GM19324 (cell line): ENCODE measurements around the gene FBXO4.
A peak's percentile ranks its signal among the peaks of the same experiment; 100 is the strongest.
"Not testable (repeated sequence)": the region's sequence is repeated elsewhere in the genome, so short reads cannot be mapped to it uniquely, and the experiment has no call there.

Experiments used
- ATAC-seq: cut with Tn5 transposase; IDR thresholded peaks from one replicate; pipeline ENCODE4 v1.9.1; 2021; ENCODE audit warnings: mild to moderate bottlenecking, moderate library complexity; ENCODE audit not compliant: unreplicated experiment, low FRiP score

Gene FBXO4

DNA sequence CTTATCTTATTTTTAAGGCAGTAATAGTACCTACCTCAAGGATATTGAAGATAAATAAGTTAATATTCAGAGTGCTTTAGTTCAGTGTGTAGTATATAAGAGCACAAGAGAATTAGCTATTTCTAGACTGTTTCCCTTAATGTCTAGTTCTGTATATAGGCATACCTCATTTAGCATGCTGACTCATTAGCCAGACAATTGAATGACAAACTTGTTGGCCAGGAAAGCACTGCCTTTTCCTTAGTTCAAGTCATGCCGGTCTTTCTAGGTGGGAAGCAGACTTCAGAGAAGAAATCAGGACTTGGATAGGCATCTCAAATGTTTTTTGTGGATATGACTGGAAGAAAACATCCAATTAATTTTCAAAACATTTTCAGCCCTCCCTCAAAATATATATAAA, 3.2 kb upstream of the FBXO4 start:
- ATAC-seq = no peak

DNA sequence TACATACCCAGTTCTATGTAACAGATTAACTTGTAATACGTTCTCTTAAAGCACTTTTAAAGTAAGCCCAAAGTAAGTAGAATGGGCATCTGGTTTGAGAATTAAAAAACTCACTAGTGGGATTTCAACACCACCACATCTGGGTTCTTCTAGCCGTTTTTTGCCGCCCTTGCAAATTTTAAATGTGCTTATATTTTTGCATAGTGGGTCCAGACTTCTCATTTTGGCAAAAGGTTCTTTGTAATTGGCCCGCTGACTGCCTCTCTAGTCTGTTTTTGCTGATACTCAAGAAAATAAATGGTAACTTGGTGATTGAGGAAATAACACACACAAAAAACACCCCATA, 582 bp upstream of the FBXO4 start:
- ATAC-seq = no peak

DNA sequence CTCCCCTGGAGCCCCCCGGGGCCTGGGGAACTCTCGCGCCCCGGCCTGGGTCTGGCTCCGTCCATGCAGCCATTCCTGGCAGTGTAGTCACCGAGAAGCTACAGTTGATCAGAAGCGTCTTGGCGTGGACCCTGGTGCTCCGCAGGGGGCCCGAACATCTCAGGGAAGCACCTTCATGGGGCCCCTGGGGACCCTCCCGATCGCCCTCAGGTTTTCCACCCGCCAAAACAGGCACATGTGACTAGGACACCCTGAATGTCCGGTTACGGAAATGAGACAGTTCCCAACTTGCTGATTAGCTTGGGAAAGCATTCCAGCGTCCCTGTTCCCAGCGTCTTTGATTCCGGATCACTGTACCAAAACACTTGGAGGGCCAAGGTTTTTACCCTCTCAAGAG, 472 bp downstream of the FBXO4 start:
- peak; percentile 33 for ATAC-seq

DNA sequence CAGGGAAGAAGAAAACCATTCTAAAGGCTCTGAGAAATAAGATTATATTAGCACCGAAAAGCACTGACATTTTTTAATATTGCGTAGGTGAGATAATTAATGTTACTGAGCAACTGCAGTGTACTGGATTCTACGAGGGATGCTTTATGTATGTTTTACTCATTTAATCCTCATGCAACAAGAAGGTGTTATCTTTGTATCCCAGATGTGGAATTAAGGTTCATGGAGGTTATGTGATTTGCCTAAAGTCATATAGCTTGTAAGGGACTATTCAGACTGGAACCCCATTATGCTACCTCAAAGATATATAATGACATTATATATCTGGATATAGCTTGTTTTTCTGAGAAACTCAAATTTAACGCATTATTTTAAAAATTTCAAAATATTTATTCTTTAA, 2.5 kb downstream of the FBXO4 start:
- no peak for ATAC-seq

DNA sequence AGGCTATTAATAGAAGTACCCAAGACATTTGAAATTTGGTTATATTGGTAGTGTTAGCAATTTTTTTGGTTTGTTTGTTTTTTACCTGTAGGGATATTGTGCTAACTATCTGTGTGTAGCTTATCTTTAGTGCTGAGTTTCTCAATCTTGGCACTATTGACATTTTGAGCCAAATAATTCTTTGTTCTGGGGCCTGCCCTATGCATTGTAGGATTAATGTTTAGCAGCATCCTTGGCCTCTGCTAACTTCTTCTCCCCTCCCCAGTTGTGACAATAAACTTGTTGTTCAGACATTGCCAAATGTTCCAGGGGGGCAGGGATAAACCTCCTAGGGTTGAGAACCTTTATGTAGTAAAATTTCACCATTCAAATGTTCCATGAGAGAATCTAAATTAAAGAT, 4.0 kb downstream of the FBXO4 start:
- no peak for ATAC-seq

DNA sequence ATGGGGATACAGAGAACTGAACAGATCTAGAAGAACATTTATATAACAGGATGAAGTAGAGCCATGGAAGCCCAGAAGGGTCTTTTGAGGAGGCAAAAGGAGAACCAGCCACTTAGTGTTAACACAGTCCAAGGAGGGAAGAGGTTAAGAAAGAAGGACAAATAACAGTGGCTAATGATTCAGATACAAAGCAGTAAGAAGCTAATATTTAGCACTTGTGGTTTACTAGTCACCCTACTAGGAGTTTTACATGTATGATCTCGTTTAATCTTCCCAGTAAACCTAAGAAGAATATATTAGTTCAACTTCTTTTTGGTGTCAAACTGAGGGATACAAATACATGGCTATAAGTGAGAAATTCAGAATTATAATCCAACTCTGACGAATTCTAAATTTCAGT, 7.7 kb downstream of the FBXO4 start:
- ATAC-seq = no peak

DNA sequence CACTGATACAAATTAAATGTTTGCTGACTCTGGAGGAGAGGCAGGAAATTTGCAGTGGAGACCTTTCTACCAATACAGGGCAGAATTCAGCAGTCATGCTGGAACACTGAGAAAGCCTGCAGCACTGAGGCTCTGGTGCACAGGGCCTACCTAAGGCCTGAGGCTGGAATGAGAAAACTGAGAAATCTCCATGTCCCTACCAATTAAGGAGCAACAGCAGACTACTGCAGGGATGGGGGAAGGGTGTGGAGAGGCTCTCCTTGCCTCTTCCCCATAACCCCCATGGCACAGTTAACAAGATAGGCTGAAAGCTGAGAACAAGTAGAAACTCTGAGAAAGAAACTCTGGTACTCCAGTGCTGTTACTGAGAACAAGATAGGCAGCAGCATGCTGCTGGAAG, 10.5 kb downstream of the FBXO4 start:
- no peak for ATAC-seq

DNA sequence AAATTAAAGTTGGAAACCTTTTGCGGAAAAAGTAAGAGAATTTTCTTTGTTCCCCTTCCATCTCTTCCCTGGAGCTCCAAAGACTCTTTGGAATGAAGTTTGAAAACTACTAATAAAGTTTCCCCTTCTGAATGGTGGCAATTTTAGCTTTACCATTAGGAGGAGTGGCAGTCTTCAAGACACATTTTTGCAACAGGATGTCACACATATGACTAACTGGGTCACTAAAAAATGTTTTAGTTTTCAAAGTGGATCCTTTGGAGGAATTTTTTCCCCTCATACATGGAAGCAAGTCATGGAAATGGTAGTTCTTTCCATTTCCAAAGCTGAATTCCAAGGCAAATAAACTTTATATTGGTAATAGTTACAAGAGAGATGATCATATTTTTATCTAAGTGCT, 15.6 kb downstream of the FBXO4 start:
- ATAC-seq = no peak

DNA sequence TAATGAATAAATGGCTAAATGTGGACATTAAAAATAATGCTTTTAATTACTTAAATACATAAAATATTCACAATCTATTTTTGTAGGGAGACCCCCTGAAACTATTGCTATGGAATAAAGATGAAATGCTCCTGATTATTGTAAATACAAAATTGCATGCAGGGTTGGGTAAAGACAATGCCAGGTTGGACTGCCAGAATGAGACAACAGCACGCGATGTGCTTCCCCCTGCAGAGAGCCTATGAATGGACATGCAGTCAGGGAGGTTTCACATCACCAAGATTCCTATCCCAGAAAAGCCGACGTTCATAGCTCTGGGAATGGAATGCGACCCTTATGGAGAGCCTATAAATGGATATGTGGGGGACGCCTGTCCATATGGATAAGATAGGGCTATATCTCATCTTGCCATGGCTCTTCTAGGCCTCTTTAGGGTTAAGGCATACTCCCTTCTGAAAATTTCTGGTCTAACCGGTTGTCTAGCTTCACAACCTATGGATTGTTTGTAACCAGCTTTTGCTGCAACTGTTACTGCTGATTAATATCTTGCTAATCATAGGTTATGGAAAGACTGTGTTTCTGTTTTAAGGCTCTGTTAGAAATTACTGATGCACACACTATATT, 20.4 kb downstream of the FBXO4 start:
- not testable (repeated sequence) for ATAC-seq

DNA sequence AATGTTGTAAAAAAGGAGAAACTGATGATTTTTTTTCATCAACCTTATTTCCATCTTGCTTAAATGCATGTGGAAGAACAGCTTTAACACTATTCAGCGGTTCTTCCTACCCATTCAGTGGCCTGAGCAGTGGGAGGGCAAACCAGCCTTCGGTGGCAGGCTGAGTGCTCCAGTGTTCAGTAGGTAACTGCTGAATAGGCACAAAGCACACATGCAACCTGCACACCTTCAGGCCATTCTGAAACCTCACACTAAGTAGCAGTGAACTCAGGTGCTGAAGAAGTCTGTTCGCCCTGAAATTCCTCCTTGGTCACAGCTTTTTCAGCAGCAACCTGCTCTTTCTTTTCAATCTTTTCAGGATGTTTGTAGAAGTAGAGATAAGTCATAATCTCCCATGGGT, 26.1 kb downstream of the FBXO4 start:
- ATAC-seq = no peak

DNA sequence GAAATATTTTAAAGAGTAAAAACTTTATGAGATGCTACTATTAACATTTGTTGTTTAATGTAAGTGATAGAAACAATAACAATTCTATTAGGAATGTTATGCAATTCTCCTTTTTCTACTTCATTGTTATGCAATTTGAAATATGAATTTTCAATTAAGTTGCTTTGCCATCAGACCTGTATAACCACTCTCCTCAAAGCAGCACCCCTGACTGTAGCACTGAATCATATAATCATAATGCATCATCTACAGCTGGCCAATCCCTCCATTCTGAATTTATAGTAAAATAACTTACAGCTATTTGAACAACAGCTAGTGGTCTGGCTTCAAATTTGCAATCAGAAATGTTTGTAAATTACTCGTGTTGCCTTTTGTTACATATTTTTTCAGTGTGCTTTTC, 29.2 kb downstream of the FBXO4 start:
- ATAC-seq = no peak

DNA sequence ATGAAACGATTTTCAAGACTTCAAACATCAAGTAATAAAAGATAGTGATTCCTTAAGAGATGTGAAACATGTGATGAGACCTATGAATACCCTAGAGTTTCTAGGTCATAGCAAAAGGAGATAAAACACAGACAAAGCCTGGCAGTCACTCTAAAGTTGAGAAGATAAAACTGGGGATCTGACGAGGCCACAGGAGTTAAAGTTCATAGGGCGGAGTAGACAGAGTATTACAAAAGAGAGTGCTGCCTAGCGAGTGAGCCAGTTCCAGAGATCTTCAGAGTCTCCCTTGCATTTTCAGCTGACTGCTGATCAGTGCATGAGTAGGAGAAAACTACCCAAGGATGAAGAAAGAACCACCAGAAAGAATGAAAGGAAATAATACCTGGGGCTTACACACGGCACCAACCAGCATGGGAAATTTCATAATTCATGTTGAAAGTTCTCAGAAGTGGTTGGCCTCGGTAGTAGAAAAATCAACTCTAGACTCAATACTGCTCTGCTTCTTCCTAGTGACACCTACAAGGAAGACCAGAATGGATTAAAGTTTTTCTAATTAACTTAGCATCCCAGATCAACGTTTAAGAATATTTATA, 30.4 kb downstream of the FBXO4 start:
- ATAC-seq = no peak

DNA sequence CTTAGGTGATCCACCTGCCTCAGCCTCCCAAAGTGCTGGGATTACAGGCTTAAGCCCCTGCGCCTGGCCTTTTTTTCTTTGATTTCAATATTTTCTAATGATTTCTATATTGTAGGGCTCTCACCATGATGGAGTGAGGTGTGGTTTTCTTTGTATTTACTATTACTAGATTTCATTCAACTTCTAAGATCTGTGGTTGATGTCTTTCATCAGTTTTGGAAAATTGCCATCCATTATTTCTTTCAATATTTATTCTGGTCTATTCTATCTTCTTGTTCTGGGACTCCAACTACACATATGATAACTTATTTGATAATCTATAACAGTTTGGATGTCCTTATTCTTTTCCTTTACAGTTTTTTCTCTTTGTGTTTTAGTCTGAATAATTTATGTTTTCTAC, 31.9 kb downstream of the FBXO4 start:
- ATAC-seq = no peak

DNA sequence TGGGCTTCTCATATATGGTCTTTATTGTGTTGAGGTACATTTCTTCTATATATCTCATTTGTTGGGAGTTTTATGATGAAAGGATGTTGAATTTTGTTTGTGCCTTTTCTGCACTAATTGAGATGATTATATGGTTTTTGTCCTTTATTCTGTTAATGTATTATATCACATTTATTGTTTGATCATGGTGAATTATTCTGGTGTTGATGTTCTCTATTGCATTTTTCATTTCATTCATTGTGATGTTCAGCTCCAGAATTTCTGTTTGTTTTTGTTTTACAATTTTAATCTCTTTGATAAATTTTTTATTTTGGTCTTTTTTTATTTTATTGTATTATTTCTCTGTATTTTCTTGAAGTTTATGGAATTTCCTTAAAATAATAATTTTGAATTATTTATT, 35.4 kb downstream of the FBXO4 start:
- no peak for ATAC-seq

DNA sequence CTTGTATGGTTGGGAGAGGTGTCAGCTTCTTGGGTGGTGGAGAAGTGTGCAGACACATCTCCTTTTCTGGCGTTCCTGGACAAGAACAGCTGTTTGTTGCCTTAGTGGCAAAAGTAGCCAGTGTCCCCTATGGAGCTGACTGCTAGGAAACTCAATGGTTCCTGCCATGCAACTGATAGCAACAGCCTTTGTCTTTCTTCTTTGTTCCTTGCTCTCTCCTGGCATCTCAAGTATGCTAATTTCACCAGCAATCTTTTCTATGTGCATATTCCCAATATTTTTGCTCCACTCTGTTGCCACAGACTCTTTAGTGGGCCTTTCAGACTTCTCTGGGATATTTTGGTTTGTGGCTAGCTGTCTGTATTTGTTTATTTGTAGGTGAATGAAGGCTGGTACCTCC, 36.7 kb downstream of the FBXO4 start:
- no peak for ATAC-seq

DNA sequence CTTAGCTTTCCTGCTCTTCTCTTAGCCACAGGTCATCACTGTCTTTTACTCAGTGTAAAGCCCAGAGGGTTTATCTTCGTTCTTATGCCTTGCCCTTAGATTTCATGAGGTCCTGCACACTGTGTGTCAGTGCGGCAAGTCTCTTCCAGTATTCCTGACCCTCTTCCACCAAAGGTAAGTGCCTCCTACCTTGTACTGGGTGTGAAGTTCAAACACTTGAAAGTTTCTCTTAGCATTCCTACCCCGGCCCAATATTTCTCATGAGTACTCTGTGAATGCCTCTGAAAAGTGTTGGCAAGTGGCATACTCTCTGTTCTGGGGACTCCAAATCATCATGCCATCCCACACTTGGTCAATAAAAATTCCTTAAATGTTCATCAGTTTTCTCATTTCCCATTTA, 37.4 kb downstream of the FBXO4 start:
- ATAC-seq = no peak

DNA sequence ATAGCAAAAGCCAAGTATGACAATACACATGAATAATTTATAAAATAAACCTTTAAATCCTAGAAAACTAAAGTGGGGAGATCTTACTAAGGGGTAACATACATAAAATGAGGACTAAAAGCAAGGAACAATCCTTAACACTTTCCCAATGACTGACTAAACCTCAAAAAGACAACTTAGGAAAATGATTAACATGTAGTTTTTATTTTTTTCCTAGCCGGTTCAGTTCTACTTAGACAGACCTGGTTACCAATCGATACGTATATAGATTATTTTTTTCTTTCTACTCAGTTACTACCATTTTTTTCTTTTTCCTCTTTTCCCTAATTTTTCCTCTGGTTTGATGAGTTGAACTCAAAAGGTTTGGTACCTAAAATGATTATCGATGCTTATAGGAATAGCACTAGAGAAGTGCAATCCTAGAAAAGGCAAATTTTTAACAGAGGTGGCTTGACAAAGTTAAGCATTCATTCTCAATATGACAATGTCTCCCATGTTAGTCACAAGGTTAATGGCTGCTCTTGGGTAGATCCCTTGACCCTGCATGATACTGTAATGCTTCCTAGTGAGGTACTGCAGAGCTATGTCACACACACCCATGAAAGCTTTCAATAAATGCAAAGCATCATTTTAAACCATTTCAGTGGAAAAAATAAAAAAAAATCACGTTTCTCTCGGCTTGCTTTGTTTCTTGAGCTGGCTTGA, 41.5 kb downstream of the FBXO4 start:
- ATAC-seq = no peak

DNA sequence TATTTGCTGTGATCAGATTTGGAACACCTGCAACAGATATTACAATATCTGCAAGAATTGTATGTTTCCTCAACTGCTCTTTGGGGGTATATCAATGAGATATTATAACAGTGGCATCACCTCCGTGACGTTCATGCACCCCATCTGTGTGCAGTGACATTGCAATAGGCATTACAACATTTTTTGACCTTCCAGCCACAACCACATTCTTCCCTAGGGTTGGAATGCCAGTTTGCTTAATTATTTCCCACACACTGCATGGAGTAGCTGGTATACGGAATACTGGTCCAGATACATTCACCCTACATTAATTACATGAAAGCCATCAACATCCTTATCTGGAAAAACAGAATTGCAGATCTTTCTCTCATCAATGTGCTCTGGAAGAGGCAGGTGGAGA, 42.3 kb downstream of the FBXO4 start:
- no peak for ATAC-seq

DNA sequence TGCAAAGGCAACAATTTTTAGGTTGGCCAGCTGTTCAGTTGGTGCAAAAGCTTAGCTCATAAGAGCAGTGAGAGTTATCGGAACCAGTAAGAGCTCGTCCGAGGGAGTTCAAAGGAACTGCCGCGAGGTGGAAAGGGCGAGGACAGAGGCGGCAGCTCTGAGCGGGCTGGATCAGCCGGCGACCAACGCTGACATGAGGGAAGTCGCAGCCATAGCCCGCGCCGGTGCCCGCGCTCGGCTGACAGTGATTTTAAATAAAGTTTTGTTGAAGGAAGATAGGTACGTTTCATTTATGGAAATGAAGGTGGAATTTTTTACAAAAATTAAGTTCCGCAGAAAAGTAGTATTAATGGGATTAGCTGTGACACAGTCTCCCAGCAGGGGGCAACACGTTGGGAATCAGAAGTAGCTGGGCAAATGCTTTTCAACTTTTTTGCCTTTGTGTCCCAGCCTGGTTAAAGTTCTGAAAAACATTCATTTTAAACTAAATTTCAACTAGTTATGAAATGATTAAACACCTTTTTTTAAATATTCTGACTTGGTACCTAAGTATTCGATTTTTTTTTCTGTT, 43.2 kb downstream of the FBXO4 start:
- no peak for ATAC-seq

DNA sequence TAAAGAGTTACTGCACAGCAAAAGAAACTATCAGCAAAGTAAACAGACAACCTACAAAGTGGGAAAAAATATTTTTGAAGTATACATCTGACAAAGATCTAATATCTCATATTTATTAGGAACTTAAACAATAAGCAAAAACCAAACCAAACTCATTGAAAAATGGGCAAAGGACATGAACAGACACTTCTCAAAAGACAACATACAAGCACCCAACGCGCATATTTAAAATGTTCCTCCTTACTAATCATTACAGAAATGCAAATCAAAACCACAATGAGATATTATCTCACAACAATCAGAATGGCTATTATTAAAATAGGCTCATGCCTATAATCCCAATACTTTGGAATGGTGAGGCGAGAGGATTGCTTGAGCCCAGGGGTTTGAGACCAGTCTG, 48.0 kb downstream of the FBXO4 start:
- ATAC-seq = no peak

DNA sequence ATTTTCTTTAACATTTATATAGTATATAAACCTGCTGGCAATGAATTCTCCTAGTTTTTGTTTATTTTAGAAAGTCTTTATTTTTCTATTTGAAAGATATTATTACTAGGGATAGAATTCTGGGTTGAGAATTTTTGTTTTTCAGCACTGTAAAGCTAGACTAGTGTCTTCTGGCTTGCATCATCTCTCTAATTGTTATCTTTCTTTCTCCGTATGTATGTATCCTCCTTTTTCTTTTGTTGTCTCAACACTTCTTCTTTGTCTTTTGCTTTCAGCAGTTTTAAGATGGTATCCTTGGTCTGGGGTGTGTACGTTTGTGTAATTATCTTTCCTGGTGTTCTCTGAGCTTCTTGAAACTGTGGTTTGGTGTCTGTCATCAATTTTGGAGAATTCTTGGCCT, 48.8 kb downstream of the FBXO4 start:
- no peak for ATAC-seq

DNA sequence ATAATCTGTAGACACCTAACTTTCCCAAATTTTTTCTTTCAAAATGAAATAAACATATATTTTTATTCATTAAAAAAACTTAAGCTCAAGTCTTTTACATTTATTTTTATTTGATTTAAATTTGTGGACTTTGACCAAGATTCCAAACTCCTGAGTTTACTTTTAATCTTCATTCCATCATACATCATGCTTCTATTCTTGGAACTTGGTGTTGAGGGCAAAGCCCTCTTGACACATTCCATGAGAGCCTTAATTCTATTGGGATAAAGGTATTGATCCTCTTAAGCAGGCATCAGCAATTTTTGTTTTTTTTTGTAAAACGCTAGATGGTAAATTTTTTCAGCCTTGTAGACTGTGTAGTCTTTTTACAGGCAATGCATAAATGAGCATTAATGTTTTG, 53.6 kb downstream of the FBXO4 start:
- no peak for ATAC-seq
